Astrocyte of the spinal cord (primary cell): ENCODE measurements around the gene TESK2.

Experiments used
- DNase-seq: peaks from one replicate; pipeline ENCODE4 v3.0.0; 2011; ENCODE audit warnings: low read depth, low spot score
- H3K4me3 ChIP-seq: 2 replicates; pipeline ENCODE4 v1.5.1; 2011; ENCODE audit warnings: low read depth, mild to moderate bottlenecking, low read length, moderate library complexity
- in situ Hi-C: cut with HindIII; loops from 2 replicates; pipeline ENCODE4 v1.10.0; 2017; ENCODE audit warnings: low sequenced_read_pairs
- TF ChIP-seq, protein P1 (sequence below): IDR thresholded peaks from 2 replicates; pipeline ENCODE4 v1.5.1; 2012; ENCODE audit warnings: low read depth, mild to moderate bottlenecking, low read length, inconsistent platforms

TESK2 gene

DNA sequence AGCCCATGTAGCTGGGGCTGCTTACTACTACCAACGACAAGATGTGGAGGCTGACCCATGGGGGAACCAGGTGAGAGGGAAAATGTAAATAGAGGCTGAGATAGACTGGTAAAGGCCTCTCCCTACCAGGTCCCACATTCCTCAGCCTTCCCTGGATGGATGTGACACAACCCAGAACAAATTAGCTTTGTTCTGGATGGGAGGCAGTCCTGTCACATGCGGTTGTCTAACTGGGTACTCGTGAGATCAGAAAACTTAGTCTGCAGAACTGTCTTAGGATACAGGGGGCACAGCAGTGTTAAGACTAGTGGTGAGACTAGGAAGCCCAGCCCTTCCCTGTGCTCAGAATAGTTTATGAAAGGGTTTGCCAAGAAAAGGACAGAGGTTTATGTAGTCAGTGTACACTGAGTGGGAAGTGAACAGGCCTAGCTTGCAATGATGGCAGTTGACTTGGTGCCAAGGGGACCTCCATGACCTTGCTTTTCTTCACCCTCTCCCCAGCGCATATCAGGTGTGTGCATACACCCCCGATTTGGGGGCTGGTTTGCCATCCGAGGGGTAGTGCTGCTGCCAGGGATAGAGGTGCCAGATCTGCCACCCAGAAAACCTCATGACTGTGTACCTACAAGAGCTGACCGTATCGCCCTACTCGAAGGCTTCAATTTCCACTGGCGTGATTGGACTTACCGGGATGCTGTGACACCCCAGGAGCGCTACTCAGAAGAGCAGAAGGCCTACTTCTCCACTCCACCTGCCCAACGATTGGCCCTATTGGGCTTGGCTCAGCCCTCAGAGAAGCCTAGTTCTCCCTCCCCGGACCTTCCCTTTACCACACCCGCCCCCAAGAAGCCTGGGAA is 17.6 kb upstream of the TESK2 start:
- TF ChIP-seq, protein P1, sequence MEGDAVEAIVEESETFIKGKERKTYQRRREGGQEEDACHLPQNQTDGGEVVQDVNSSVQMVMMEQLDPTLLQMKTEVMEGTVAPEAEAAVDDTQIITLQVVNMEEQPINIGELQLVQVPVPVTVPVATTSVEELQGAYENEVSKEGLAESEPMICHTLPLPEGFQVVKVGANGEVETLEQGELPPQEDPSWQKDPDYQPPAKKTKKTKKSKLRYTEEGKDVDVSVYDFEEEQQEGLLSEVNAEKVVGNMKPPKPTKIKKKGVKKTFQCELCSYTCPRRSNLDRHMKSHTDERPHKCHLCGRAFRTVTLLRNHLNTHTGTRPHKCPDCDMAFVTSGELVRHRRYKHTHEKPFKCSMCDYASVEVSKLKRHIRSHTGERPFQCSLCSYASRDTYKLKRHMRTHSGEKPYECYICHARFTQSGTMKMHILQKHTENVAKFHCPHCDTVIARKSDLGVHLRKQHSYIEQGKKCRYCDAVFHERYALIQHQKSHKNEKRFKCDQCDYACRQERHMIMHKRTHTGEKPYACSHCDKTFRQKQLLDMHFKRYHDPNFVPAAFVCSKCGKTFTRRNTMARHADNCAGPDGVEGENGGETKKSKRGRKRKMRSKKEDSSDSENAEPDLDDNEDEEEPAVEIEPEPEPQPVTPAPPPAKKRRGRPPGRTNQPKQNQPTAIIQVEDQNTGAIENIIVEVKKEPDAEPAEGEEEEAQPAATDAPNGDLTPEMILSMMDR: no peak
- no peak for DNase-seq
- no peak overlapping the region for H3K4me3 ChIP-seq
- in situ Hi-C loops: no loop called here

DNA sequence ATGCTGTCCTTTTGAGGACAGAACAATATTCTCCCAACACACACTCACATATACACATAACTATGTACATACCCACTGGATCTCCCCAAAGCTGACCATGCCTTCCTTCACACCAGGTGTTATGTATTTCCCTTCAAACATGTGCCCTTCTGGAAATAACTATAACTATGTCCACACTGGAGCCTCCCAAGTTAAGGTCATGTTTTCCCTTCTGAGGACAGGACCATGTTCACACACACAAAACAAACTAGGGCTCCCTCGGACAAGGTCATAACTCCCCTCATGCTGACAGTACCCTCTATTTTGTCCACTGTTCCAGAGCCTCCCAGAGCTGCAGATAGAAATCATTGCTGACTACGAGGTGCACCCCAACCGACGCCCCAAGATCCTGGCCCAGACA is 16.9 kb upstream of the TESK2 start:
- TF ChIP-seq, protein P1: no peak
- no peak for DNase-seq
- in situ Hi-C loops: no loop called here
- no peak overlapping the region for H3K4me3 ChIP-seq

DNA sequence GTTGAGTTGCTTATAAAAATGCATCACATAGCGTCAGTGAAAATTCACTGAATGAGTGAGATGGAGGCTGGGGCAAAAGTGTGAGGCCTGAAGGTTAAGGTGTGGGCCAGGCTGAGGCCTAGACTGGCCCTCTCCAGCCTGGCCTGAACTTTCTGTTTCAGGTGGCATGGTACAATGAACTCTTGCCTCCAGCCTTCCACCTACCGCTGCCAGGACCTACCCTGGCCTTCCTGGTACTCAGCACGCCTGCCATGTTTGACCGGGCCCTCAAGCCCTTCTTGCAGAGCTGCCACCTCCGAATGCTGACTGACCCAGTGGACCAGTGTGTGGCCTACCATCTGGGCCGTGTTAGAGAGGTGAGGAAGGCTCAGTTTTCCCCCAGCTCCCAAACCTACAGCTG is 16.2 kb upstream of the TESK2 start:
- TF ChIP-seq, protein P1: no peak

DNA sequence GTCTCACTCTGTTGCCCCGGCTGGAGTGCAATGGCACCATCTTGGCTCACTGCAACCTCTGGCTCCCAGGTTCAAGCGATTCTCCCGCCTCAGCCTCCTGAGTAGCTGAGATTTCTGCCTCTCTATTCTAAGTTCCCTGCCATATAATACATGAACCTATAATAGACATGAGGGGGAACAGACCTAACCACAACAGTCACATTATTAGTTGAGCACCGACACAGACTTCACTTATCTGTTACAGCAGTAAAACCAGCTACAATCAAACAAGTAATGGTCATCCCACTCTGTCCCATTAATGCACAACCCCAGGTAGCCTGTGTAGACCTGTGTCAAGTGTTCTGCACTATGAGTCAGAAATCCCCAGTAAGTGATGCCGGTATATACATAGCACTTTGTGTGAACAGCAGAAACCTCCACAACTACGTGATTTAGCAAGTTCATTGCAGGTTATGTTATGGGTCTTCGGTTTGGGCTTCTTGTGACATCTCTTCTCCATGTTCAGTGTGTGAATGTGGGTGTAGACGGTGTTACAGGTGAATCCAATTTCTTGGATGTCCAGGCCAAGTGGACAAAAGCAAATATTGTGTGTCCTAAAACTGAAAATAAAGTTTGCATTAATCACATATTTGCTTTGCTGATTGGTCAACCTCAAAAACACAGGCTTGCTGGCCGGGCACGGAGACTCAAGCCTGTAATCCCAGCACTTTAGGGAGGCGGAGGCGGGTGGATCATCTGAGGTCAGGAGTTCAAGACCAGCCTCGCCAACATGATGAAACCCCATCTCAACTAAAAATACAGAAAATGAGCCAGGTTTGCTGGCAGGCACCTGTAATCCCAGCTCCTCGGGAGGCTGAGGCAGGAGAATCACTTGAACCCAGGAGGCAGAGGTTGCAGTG is 12.7 kb upstream of the TESK2 start:
- in situ Hi-C loops: no loop called here
- DNase-seq: no peak
- H3K4me3 ChIP-seq: no peak overlapping the region
- TF ChIP-seq, protein P1: no peak

More for the DNA sequence above, 16.2 kb upstream of the TESK2 start:
- in situ Hi-C loops: no loop called here
- no peak overlapping the region for H3K4me3 ChIP-seq
- no peak for DNase-seq

DNA sequence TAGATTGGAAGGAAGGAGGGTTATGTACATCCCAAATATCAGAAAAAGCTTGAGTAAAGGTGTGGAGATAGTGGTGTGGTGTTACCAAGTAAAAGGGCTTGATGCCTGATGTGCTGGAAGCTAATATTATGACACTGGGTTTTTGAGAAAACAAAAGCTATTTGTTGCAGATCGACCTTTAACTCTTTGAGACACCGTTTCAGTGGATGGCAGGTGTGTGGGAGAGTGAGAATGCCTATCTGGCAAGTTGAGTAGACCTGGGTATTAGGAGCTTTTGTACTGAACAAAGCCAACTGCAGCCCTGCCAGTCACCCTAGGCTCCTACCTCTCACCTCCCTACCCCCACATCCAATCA is 10.5 kb upstream of the TESK2 start:
- H3K4me3 ChIP-seq: no peak overlapping the region
- DNase-seq: no peak
- in situ Hi-C loops: no loop called here
- TF ChIP-seq, protein P1: no peak

DNA sequence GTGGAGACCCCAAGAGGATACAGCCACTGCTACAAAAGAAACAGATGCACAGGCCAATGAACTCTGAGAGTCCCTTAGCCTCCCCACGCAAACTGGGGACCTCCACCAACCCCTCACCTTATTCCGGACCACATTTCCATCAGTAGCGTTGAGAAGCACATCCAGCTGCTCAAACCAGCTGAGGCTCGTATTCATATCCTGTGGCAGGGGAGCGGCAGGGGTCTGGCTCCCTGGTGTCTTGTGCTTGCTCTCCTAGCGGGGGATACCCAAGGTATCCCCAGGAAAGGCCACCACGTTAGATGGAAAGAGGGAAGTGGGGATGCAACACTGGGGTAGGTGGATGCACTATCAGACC is 8.4 kb upstream of the TESK2 start:
- TF ChIP-seq, protein P1: no peak
- H3K4me3 ChIP-seq: peak overlapping the region; percentile 86
- in situ Hi-C loops: no loop called here
- DNase-seq: no peak
